Osteocyte (in vitro differentiated cells): ENCODE measurements around the gene CXCL14. TPM values are rescaled to one million over a fixed set of nuclear protein-coding genes. Genes with fewer than 3 reads are reported as not detected.

ENCODE experiments used
- DNase-seq: peaks from one replicate; pipeline ENCODE4 v3.0.0; 2021; ENCODE audit warnings: mixed read lengths; ENCODE audit not compliant: unreplicated experiment; ENCODE audit errors: extremely low spot score
- H3K27ac Mint-ChIP-seq: one replicate; pipeline ENCODE4 v1.8.0; 2021; ENCODE audit warnings: mild to moderate bottlenecking, mixed read lengths; ENCODE audit not compliant: unreplicated experiment
- H3K27me3 Mint-ChIP-seq: one replicate; pipeline ENCODE4 v1.8.0; 2021; ENCODE audit warnings: mixed read lengths; ENCODE audit not compliant: unreplicated experiment
- H3K36me3 Mint-ChIP-seq: one replicate; pipeline ENCODE4 v1.8.0; 2021; ENCODE audit warnings: mixed read lengths; ENCODE audit not compliant: unreplicated experiment
- H3K4me1 Mint-ChIP-seq: one replicate; pipeline ENCODE4 v1.8.0; 2021; ENCODE audit warnings: mixed read lengths; ENCODE audit not compliant: unreplicated experiment
- H3K4me3 Mint-ChIP-seq: one replicate; pipeline ENCODE4 v1.8.0; 2021; ENCODE audit warnings: mild to moderate bottlenecking, moderate library complexity, mixed read lengths; ENCODE audit not compliant: unreplicated experiment
- H3K9me3 Mint-ChIP-seq: one replicate; pipeline ENCODE4 v1.8.0; 2021; ENCODE audit warnings: mixed read lengths; ENCODE audit not compliant: unreplicated experiment
- CTCF ChIP-seq: fragments of 200-600 bp; sonication (generic); IDR thresholded peaks from 2 replicates; pipeline ENCODE4 v1.5.0; 2021; ENCODE audit warnings: antibody characterized with exemption, mild to moderate bottlenecking, moderate library complexity
- total RNA-seq: library from RNA; stranded (reverse); gene quantifications from 2 replicates; pipeline ENCODE4 v1.2.1, GENCODE V29; 2021

CXCL14 gene
- total RNA-seq, 1 donor from 2014 or later = 0.16 TPM

DNA sequence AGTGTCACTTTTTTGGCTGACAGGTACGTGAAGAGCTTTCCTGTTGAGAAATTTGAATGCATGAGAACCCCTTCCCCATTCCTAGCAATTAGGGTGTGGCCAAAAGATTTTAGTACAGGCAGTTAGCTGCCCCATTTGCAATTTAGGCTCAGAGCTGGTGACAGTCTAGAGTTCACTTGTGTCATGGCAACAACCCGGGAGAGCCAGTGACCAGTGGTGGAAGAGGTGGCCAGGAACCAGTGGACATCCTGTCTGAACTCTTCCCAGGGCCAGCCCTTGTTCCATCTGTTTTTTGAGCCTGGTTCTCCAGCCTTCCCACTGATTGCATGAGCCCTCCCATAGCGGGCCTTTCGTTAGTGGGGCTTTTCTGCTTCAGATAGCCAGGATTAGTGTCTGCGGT lies 40.5 kb downstream of the CXCL14 start:
- Mint-ChIP-seq H3K9me3 (peaks cover 4% of the 10 kb centered on the region), H3K27ac (no peak overlapping the region), H3K4me3 (no peak overlapping the region), H3K27me3 (peaks cover 94% of the 10 kb centered on the region), H3K36me3 (no peaks in the 10 kb centered on the region), H3K4me1 (peaks cover 14% of the 10 kb centered on the region)
- peak; percentile 46 for DNase-seq
- TF ChIP-seq CTCF = no peak

DNA sequence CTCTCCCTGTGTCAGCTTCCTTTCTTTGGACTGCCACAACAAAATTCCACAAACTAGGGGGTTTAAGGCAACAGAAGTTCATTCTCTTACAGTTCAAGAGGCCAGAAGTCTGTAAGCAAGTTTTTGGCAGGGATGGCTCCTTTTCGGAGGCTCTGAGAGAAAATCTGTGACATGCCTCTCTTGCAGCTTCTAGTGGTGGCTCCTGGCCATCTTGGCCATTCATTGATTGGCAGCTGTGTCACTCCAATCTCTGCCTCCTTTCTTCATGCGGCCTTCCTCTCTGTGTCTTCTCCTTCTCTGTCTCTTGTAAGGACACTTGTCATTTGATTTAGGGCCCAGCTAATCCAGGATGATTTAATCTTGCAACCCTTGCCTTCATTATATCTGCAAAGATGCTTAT lies 41.0 kb downstream of the CXCL14 start:
- peak; percentile 34 for DNase-seq
- no peak for TF ChIP-seq CTCF
- Mint-ChIP-seq H3K4me3 (no peak overlapping the region), H3K9me3 (peaks cover 4% of the 10 kb centered on the region), H3K27ac (no peak overlapping the region), H3K36me3 (no peaks in the 10 kb centered on the region), H3K27me3 (peaks cover 94% of the 10 kb centered on the region), H3K4me1 (peaks cover 8% of the 10 kb centered on the region)

GRCh38 chr5:135537271-135537670 lies 41.5 kb downstream of the CXCL14 start:
- Mint-ChIP-seq H3K4me1 (peaks cover 8% of the 10 kb centered on the region), H3K27ac (no peak overlapping the region), H3K36me3 (no peaks in the 10 kb centered on the region), H3K27me3 (peaks cover 94% of the 10 kb centered on the region), H3K9me3 (peaks cover 4% of the 10 kb centered on the region), H3K4me3 (no peak overlapping the region)
- peak; percentile 72 for DNase-seq
- no peak for TF ChIP-seq CTCF

GRCh38 chr5:135535820-135536801 lies 42.7 kb downstream of the CXCL14 start, which contains the start of gene NEUROG1:
Gene NEUROG1 (minus strand): TSS chr5:135535964. CDS start chr5:135535690, 274 bp downstream.
- H3K27me3 Mint-ChIP-seq = peaks cover 93% of the 10 kb centered on the region

More at GRCh38 chr5:135535820-135536801, 42.7 kb downstream of the CXCL14 start, which contains the start of gene NEUROG1:
- Mint-ChIP-seq H3K9me3 (peaks cover 4% of the 10 kb centered on the region), H3K4me1 (peaks cover 8% of the 10 kb centered on the region), H3K27ac (no peak within 1 kb of the TSS), H3K36me3 (no peaks in the 10 kb centered on the region), H3K4me3 (no peak within 1 kb of the TSS)
- peak; percentile 80 for DNase-seq
- TF ChIP-seq CTCF = no peak
